Fibroblast of villous mesenchyme (primary cell): ENCODE results near the gene DNAJB1. TPM values are rescaled to one million over a fixed set of nuclear protein-coding genes. Genes with fewer than 3 reads are reported as not detected.

Source experiments
- DNase-seq: peaks from one replicate; pipeline ENCODE4 v3.0.0-alpha.2; 2010; ENCODE audit warnings: low read depth
- H3K4me3 ChIP-seq: 2 replicates; pipeline ENCODE4 v1.5.1; 2011; ENCODE audit warnings: low read depth, mild to moderate bottlenecking, low read length
- CTCF ChIP-seq: IDR thresholded peaks from 2 replicates; pipeline ENCODE4 v1.5.1; 2012; ENCODE audit warnings: low read depth, mild to moderate bottlenecking, low read length; ENCODE audit not compliant: insufficient read depth
- total RNA-seq: library from RNA; depleted of rRNA; stranded (reverse); fragments of >200 nt; gene quantifications from 2 replicates; pipeline ENCODE4 v1.2.3, GENCODE V29; 2012

Gene DNAJB1
- total RNA-seq, 1 donor, result 99.3 TPM

GRCh38 chr19:14503285-14503684 lies 14.9 kb downstream of the DNAJB1 start:
- no peak for DNase-seq
- H3K4me3 ChIP-seq, result no peak overlapping the region
- no peak for TF ChIP-seq CTCF

GRCh38 chr19:14502334-14503092 lies 15.7 kb downstream of the DNAJB1 start:
- H3K4me3 ChIP-seq, result no peak overlapping the region
- DNase-seq, result peak; percentile 44
- no peak for TF ChIP-seq CTCF

- no peak for TF ChIP-seq CTCF
- H3K4me3 ChIP-seq, result no peak overlapping the region
- no peak for DNase-seq
These were observed 20.8 kb downstream of the DNAJB1 start for GRCh38 chr19:14497228-14497921.

GRCh38 chr19:14496834-14497227 lies 21.4 kb downstream of the DNAJB1 start:
- DNase-seq, result no peak
- peak overlapping the region; percentile 51 for H3K4me3 ChIP-seq

GRCh38 chr19:14496029-14496833 lies 22.0 kb downstream of the DNAJB1 start, which contains the start of gene GIPC1:
Gene GIPC1, minus strand, starts transcription at chr19:14496127. Its CDS starts 13,151 bp downstream, at chr19:14482976.
- peak; percentile 100 for DNase-seq
- no peak for TF ChIP-seq CTCF
- H3K4me3 ChIP-seq, result peak within 1 kb of the TSS; percentile 83

More at GRCh38 chr19:14496834-14497227, 21.4 kb downstream of the DNAJB1 start:
- TF ChIP-seq CTCF, result no peak

GRCh38 chr19:14495672-14496028 lies 22.5 kb downstream of the DNAJB1 start:
- DNase-seq, result no peak
- H3K4me3 ChIP-seq, result peak overlapping the region; percentile 83
- no peak for TF ChIP-seq CTCF
